ENCODE results near the gene INAVA.
"Not testable (repeated sequence)": the region's sequence is repeated elsewhere in the genome, so short reads cannot be mapped to it uniquely, and the experiment has no call there.

The INAVA gene

DNA sequence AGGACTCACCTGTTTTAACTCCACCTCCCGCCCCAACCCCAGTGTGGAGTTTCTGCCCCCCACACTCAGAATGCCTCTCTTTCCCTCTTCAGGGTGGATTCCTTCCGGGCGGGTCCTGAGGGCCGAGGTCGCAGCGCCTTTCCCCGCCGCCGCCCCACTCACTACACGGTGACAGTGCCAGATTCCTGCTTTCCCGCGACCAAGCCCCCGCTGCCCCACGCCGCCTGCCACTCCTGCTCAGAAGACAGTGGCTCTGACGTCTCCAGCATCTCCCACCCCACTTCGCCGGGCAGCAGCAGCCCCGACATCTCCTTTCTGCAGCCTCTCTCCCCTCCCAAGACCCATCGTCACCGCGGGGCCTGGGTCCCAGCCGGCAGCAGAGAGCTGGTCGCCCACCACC, 16.7 kb downstream of the INAVA start:
- no peak overlapping the region for H3K4me3 ChIP-seq (ENCODE audit: low read depth, low read length)
- no peak for DNase-seq (ENCODE audit: low read depth)

DNA sequence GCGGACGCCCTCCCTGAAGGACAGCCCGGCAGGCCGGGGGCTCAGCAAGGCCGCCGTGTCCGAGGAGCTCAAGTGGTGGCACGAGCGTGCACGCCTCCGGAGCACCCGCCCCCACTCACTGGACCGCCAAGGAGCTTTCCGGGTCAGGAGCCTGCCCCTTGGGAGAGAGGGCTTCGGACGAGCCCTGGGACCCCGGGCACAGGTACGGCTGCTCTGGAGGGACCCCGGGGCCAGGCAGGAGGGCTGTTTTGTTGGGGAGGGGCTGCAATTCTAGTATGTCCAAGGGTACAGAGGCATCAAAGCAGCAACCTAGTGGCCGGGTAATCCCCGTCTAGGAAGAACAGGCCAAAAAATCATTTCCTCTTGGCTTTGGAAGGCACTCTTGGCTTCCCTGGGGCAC, 17.2 kb downstream of the INAVA start:
- DNase-seq (ENCODE audit: low read depth); H3K4me3 ChIP-seq (ENCODE audit: low read depth, low read length): not testable (repeated sequence)

DNA sequence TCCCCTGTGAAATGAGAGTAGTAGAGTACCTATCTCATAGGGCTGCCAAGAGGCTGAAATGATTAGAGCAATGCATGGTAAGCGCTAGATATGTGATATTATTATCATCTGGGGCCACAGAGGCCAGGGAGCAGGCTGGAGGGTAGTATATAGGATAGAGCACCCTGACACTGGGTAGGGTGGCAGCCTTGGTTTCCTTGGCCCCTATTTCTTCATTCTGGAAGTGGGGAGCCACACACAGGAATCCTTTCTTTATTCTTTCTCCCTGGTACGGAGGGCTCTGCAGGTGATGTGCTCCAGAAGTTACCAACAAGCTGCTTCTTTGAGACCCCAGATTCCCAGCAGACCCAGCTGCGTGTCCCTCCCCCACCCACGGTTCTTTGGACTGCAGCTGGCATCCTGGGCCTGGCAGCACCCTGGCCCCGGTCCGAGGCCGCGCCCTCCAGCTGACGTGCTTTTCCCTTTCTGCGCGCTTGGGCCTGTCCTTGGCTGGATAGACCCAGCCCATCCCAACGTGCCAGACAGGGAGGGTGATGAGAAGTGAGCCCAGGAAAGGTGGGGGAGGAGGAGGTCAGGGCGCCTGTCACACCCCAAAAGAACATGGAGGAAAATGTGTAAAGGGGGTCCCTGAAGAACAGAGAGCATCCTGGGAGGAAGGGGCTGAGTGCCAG, 18.2 kb downstream of the INAVA start:
- no peak for DNase-seq (ENCODE audit: low read depth)
- H3K4me3 ChIP-seq (ENCODE audit: low read depth, low read length): no peak overlapping the region

DNA sequence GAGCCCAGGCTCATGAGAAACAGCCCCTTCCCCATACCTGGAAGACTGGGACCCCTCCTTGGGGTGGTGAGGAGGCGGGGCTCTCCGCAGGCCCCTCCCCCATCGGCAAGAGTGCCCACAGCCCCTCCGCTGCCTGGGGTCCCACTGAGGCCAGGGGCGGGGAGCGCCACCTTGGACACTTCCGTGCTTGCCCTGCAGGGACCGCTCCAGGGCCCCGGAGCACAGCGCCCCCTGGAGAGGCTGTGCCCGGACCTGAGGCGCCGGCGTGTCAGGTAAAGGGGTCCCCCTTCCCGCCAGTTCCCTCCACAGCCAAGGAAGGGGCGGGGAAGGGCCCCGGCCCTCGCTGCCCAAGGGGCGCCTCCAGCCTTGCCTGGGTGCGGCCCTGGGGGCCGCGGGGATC, 21.5 kb downstream of the INAVA start:
- no peak for DNase-seq (ENCODE audit: low read depth)
- no peak overlapping the region for H3K4me3 ChIP-seq (ENCODE audit: low read depth, low read length)

DNA sequence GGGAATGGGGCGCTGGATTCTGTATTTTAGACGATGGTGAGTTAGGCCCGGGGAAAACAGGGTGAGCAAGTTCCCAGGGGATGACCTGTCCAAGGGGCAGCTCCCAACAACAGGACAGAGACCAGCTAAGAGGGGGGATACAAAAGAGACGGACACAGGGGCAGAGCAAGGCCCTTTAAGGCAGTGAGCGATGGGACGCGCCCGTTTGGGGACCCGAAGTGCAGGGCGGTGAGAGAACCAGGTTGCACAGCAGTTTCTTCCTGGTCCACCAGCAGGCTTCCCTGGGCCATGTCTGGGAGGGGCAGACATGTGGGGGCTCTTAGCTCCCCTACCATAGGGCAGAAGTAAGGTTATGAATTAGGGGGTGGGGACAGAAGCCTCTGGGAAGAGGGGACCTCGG, 22.0 kb downstream of the INAVA start:
- no peak overlapping the region for H3K4me3 ChIP-seq (ENCODE audit: low read depth, low read length)
- DNase-seq (ENCODE audit: low read depth): no peak

DNA sequence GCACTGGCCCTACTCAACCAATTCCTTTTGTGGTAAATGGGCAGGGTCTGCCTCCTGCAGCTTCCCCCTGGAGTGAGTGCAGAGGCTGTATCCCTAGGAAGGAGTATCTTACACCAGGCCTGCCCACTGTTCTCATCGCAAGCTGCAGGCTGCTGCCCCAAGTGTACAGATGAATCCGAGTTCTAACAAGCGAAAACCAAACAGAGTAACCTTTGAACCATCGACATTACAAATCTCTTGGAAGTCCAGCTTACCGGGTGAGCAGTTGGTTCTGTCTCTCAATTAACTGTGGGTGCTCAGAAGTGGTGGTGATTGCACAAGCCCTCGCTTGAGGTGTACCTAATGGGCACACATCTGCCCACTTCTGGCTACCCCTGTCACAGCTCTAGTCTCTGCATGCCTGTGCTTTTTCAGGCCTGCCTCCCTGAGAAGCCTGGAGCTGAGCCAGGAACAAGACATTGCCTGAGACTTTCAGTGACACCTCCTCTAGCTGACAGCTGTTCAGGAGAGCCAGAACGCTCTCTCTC, 22.7 kb downstream of the INAVA start:
- DNase-seq (ENCODE audit: low read depth): no peak
- H3K4me3 ChIP-seq (ENCODE audit: low read depth, low read length): no peak overlapping the region

DNA sequence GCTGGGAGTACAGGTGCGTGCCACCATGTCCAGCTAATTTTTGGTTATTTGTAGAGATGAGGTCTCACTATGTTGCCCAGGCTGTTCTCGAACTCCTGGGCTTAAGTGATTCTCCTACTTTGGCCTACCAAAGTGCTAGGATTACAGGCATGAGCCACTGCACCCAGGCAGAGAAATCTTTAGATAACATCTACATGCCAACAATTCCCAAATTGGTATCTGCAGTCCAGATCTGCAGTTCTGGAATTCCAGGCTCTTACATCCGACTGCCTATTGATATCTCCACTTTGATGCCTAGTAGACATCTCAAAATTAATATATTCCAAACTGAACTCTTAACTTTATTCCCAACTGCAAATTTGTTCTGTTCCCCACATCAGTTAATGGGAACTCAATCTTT, 23.3 kb downstream of the INAVA start:
- no peak overlapping the region for H3K4me3 ChIP-seq (ENCODE audit: low read depth, low read length)
- DNase-seq (ENCODE audit: low read depth): no peak

DNA sequence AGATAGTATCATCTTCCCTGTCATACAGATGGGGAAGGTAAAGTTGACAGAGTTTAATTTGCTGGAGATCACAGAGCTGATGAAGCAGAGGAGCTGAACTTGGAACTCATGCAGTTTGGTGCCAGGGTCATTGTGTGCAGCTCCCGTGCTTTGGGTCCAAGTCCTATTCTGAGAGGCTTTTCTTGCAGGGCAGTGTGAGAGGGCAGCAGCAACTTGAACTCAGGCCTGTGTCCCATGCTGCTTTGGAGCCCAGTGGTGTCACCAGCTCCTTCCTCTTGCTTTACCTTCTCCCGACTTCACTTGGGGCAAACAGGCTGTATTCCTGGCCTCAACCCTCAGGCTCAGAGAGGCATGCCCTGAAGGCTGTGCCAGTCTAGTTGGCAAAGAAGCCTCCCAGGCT, 24.7 kb downstream of the INAVA start:
- no peak for DNase-seq (ENCODE audit: low read depth)
- H3K4me3 ChIP-seq (ENCODE audit: low read depth, low read length): no peak overlapping the region

DNA sequence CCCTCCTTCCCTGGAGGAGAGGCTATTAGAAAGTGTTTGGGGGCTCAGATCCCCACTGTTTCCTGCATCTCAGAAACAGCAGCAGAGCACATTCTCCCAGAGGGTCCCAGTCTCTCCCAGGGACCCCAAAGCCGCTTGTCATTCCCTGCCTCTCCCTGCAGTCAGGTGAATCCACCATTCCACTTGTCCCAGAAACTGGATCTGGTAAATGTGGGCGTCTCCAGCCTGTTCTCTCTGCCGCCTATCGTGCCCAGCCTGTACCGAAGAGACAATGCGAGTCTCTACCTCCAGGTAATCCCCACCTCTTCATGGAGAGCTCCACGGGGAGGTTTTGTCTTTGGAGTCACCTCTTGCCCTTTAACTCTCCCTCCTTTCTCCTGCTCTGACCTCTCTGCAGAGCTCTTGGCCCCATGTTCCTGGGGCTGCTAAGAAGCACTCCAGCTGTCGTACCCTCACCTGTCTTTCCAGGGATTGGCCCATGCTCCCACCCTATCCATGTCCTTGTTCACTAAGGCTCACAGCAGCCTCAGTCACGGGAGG, 26.9 kb downstream of the INAVA start:
- no peak overlapping the region for H3K4me3 ChIP-seq (ENCODE audit: low read depth, low read length)
- DNase-seq (ENCODE audit: low read depth): no peak

DNA sequence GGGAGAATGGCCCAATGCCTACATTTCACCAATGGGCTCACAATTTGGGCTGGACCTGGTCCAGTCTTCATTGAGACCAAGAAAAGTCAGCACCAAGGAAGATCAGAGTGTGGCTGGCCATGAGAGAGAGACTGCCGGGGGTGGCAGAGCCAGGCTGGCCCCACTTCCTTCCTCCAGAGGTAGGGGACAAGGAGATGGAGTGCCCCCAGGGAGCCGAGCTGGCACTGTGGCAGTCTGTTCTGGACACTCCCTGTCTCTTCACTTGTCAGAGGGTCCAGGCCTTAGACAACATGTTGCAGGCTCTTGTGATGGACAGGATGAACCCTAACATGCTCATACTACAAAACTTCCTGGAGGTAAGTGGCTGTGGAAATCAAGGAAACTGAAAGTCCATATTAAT, 27.7 kb downstream of the INAVA start:
- DNase-seq (ENCODE audit: low read depth): no peak
- H3K4me3 ChIP-seq (ENCODE audit: low read depth, low read length): no peak overlapping the region

DNA sequence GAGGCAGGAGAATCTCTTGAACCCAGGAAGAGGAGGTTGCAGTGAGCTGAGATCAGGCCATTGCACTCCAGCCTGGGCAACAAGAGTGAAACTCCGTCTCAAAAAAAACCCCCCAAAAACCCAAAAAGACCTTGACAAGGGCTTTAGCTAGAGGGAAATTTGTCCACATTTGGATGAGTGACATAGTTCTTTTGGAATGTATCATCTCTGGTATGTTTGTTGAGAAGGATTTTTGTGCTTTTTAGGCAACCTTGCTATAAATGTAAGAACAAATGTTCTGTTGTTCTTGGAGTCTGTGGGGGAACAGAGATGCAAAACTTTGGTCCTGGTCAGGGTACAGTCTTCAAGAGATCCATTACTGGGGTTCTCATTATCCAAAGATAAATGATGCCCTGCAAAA, 28.9 kb downstream of the INAVA start:
- DNase-seq (ENCODE audit: low read depth): no peak
- no peak overlapping the region for H3K4me3 ChIP-seq (ENCODE audit: low read depth, low read length)

DNA sequence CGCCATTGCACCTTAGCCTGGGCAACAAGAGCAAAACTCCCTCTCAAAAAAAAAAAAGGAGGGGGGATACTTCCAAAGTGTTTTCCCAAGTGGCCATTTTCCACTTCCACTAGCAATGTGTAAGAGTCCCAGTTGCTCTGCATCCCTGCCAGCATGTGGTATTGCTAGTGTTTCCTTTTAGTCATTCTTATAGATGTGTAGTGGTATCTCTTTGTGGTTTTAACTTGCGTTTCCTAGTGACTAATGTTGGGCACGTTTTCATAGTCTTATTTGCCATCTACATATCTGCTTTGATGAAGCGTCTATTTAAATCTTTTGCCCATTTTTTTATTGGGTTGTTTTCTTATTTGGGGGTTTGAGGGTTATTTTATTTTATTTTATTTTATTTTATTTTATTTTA, 31.1 kb downstream of the INAVA start:
- DNase-seq (ENCODE audit: low read depth): no peak
- no peak overlapping the region for H3K4me3 ChIP-seq (ENCODE audit: low read depth, low read length)

DNA sequence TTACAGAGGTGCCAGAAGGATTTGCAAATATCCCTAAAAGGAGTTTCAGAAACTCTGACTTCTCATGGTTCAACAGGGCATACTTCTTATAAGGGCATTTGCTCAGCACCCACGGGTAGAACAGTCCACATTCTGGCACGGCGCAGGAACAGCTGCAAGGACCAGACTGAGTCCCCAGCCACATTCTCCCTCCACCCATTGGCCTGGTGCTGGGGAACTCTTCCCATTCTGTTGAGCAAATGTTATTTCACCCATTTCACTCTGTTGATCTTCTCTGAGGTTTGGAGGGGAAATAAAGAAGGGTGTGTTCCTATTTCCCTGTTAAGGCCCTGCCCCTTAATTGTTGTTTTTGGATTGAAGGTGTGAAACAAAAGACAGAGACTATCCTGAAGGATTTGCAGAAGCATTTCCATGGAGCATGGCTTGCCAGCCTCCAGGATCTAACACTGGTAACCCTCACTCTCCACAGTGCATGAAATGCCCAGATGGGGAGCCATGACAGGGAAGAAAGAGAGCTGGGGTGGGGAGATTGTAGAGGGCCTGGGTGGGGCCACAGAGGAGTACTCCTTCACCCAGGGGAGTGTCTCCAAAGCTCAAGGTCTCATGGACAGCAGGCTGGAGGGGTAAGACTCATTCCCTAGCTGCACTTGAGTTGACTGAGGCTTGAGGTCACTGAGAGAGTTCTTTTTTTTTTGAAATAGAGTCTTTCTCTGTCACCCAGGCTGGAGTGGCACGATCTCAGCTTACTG, 35.0 kb downstream of the INAVA start:
- H3K4me3 ChIP-seq (ENCODE audit: low read depth, low read length): no peak overlapping the region
- DNase-seq (ENCODE audit: low read depth): no peak

DNA sequence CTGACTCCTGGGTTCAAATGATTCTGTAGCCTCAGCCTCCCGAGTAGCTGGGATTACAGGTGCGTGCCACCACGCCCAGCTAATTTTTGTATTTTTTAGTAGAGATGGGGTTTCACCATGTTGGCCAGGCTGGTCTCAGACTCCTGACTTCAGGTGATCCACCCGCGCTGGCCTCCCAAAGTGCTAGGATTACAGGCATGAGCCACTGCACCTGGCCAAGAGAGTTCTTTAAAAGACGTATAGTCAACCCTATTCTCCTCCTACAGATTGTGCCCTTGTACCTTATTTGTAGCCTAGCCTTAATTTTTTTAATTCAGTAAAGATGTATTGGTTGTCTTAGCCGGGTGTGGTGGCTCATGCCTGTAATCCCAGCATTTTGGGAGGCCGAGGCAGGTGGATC, 35.6 kb downstream of the INAVA start:
- H3K4me3 ChIP-seq (ENCODE audit: low read depth, low read length); DNase-seq (ENCODE audit: low read depth): not testable (repeated sequence)

DNA sequence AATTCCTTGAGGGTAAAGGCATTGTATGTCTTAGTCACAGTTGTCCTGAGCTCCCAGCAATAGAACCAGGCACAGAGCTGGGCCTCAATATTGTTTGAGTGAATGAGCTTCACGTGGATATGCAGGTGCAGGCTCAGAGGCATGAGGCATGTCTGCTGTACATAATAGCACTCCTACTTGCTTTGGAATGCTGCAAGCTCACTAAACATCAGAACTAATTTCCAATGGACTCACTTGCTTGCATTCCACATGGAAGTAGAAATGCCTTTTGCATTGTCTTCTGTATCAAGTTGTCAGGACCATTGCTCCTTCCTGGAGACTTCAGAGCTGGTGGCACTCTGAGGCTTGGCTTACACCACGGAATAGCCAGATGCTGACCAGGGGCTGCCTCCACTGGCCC, 37.1 kb downstream of the INAVA start:
- no peak overlapping the region for H3K4me3 ChIP-seq (ENCODE audit: low read depth, low read length)
- DNase-seq (ENCODE audit: low read depth): no peak

DNA sequence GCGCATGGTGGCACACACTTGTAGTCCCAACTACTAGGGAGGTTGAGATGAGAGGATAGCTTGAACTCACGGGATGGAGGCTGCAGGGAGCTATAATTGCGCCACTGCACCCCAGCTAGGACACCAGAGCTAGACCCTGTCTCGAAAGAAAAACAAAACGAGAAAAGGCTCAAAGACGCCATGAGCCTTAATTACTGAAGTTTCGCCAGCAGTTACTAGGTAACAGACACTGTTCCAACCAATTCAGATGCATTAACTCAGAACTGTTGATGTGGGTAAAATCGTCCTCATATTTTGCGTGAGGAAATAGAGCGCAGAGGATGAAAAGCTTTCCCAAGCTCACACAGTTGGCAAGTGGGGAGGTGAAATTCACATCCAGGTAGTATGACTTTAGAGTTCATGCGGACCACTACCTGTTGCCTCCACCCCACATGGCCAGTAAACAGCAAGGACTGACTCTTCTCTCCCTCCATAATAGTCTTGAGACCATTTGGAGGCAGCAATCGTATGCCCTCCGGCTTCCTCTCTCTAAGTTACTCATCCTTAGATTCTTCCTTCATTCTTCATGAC, 40.1 kb downstream of the INAVA start:
- no peak overlapping the region for H3K4me3 ChIP-seq (ENCODE audit: low read depth, low read length)
- no peak for DNase-seq (ENCODE audit: low read depth)

DNA sequence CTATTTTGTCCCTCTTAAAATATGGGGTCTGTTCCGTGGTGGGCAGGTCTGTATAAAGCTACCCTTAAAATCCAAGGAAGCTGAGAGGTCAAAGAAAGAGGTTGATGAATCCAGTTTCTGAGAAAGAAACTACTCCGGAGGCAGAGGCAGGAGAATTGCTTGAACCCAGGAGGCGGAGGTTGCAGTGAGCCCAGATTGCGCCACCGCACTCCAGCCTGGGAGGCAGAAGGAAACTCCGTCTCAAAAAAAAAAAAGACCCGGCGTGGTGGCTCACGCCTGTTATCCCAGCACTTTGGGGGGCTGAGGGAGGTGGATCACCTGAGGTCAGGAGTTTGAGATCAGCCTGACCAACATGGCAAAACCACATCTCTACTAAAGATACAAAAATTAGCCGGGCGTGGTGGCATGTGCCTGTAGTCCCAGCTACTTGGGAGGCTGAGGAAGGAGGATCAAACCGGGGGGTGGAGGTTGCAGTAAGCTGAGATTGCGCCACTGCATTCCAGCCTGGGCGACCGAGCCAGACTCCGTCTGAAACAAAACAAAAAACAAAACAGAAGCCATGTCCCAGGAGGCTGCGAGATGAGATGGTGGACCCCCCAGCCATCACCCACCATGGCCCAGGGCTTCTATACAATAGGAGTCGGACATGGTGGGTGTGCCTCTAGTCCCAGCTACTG, 40.7 kb downstream of the INAVA start:
- not testable (repeated sequence) for H3K4me3 ChIP-seq (ENCODE audit: low read depth, low read length); DNase-seq (ENCODE audit: low read depth)

DNA sequence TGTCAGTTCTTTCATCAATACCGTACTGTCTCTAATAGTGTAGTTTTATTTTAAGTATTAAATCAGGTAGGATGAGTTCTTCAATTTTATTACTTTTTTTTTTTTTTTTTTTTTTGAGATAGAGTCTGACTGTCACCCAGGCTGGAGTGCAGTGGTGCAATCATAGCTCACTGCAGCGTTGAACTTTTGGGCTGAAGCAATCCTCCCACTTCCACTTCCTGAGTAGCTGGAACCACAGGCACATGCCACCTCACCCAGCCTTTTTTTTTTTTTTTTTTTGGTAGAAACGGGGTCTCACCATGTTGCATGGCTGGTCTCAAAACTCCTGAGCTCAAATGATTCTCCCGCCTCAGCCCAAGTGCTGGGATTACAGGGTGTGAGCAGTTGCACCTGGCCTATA, 44.3 kb downstream of the INAVA start:
- no peak overlapping the region for H3K4me3 ChIP-seq (ENCODE audit: low read depth, low read length)
- DNase-seq (ENCODE audit: low read depth): no peak

DNA sequence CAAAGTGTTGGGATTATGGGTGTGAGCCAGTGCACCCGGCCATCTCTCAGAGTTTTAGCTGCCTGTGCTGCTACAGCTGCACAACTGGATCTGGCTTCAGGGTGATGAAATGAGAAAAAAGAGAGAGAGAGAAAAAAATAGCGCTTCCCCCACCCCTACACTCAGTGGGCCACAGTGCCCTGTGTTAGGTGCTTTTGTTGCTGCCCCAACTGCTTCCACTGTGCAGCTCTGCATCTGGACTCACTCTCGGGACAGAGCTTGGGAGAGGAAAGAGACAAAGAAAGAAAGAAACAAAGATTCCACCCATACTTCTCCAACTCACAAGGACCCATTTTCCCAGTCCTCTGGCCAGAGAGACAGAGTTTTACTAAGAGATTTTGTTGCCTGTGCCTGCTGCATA, 50.4 kb downstream of the INAVA start:
- no peak overlapping the region for H3K4me3 ChIP-seq (ENCODE audit: low read depth, low read length)
- DNase-seq (ENCODE audit: low read depth): no peak

DNA sequence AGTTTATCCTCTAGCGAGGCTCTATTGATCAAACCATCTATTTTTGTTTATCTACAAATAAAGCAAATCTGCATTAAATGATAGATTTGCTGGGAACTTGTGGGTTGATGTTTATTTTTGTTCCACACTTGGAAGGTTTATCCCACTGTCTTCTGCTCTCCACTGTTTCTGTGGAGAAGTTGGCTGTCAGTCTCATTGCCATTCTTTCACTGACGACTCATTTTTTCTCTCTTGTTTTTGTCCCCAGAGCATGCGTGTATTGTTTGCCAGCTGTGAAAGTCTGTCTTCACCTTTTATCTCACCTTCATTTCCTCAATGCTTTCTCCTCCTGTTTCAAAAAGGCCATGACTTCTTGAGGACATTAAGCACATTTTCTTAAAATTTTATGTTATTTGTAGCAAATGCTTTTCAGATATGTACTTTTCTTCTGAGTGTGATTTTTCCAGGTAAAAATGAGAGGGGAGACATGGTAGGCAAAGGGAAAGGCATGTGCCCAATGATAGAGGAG, 52.4 kb downstream of the INAVA start:
- H3K4me3 ChIP-seq (ENCODE audit: low read depth, low read length): no peak overlapping the region
- DNase-seq (ENCODE audit: low read depth): no peak

Measured in skeletal muscle cell (primary cell).